GM12873 (cell line): ENCODE results near the gene ZNF787.

Source experiments
- TF ChIP-seq, protein P1 (sequence below): IDR thresholded peaks from 2 replicates; pipeline ENCODE4 v1.5.1; 2012; ENCODE audit warnings: low read depth, mild to moderate bottlenecking, moderate library complexity, low read length, control low read depth; ENCODE audit not compliant: insufficient read depth; ENCODE audit errors: missing control alignments

ZNF787 gene

DNA sequence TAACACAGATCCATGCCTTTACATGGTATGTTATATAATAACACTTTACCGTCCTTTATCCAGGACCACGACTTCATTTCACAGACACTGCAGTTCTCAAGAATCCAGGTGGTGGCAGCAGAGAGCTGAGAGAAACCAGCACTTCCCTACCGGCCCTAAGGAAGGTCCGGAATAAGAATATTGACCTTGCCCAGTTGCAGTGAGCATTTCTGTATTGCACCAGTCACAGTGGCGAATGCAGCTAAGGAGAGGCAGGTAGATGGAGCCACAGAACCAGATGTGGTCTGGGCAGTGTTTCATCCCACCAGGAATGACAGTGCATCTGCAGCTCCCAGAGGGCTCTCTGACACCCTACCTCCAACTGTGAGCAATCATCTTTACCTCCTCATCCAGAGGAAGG is 44.6 kb downstream of the ZNF787 start:
- TF ChIP-seq, protein P1, sequence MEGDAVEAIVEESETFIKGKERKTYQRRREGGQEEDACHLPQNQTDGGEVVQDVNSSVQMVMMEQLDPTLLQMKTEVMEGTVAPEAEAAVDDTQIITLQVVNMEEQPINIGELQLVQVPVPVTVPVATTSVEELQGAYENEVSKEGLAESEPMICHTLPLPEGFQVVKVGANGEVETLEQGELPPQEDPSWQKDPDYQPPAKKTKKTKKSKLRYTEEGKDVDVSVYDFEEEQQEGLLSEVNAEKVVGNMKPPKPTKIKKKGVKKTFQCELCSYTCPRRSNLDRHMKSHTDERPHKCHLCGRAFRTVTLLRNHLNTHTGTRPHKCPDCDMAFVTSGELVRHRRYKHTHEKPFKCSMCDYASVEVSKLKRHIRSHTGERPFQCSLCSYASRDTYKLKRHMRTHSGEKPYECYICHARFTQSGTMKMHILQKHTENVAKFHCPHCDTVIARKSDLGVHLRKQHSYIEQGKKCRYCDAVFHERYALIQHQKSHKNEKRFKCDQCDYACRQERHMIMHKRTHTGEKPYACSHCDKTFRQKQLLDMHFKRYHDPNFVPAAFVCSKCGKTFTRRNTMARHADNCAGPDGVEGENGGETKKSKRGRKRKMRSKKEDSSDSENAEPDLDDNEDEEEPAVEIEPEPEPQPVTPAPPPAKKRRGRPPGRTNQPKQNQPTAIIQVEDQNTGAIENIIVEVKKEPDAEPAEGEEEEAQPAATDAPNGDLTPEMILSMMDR, result peak; percentile 82

DNA sequence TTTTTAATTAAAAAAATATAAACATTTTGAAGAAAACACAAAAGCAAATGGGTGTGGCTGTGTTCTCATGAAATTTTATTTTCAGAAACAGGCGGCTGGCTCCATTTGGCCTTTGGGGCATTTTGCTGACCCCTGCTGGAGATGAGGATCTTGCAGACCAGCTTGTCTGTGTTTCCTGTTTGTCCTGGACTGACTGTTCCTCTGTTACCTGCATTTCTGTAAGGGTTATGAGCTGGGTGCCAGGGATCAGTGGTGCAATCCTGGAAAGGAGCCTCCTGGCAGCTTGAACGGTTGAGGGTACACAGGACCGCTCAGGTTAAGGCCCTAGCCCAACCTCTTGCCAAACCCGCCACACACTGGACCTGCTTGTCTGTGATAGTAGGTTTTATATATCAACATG is 49.9 kb downstream of the ZNF787 start:
- TF ChIP-seq, protein P1, result peak; percentile 48

DNA sequence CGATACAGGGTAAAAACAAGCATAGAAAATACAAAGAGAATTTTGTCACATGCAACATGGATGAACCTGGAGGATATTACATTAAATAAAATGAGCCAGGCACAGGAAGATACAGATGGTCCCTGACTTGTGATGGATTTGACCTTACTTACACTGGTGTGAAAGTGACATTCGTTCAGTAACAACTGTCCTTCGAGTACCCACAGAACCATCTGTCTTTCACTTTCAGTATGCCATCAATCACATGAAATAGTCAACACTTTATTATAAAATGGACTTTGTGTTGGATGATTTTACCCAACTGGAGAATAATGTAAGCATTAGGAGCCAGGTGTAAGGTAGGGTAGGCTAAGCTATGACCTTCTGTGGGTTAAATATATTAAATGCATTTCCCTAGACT is 51.5 kb downstream of the ZNF787 start:
- TF ChIP-seq, protein P1, result no peak

DNA sequence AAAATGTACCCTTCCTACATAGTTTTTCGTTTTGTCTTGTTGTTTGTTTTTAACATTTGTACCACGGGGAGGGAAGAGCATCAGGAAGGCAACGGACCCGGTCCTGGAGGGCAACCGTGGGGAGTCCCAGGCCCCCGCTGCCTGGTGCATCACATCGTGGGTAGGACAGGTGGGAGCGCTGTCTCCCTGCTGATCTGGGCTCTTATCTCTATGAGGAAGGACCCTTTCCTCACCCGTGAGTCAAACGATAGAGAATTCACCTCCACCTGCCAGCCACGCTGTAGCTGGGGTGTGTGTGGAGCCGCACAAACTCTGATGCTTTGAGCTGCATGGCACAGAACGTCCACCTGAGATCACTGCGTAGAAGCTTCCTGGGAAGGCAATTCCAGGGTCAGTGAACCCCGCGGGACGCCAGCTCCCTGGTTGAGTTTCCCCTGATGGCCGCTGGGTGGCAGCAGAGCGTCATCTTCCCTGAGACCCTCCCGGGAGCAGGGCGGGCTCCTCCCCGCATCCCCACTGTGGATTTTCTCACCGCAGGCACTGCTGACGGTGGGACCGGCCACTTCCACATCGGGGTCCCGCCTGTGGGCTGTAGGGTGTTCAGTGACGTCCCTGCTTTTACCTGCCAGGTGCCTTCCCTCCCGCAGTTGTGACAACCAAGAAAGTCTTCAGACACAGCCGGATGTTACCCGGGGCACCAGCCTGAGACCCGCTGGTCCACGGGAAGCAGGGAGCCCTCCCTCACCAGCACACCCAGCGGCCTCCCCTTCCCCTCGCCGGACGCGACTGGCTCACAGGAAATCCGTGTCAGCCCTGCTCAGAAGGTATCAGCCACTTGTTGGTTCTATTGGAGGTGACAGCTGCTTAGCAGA is 54.7 kb downstream of the ZNF787 start:
- TF ChIP-seq, protein P1, result peak; percentile 94

DNA sequence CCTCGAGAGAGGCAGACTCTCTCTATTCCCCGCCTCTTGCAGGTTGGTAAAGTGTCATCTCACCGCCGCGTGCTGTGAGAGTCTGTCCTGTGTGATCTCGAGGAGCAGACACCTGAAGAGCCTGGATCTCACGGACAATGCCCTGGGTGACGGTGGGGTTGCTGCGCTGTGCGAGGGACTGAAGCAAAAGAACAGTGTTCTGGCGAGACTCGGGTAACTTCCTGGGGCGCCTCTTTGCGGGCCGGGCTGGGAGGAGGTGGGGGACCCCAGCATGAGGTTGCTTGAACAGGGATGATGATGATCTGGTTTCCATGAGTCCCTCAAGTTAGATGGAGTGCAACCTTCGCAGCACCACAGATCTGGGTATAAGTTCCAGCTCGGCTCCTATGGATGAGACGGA is 67.5 kb downstream of the ZNF787 start:
- TF ChIP-seq, protein P1, result no peak
